HL-60 (cell line): ENCODE results near the gene PLA2G4D.

Experiments used
- GABPA ChIP-seq: IDR thresholded peaks from 2 replicates; pipeline ENCODE4 v1.6.1; 2012; ENCODE audit warnings: low read depth
- POLR2AphosphoS5 ChIP-seq: IDR thresholded peaks from 2 replicates; pipeline ENCODE4 v1.6.1; 2012; ENCODE audit warnings: low read depth
- SPI1 ChIP-seq: IDR thresholded peaks from 2 replicates; pipeline ENCODE4 v1.6.1; 2012; ENCODE audit warnings: low read depth, mild to moderate bottlenecking, borderline replicate concordance
- TF ChIP-seq, protein P1 (sequence below): IDR thresholded peaks from one replicate; pipeline ENCODE4 v1.5.1; 2011; ENCODE audit warnings: low read length, control low read depth, inconsistent platforms; ENCODE audit not compliant: insufficient read depth
- TF ChIP-seq, protein P2 (sequence below): IDR thresholded peaks from 2 replicates; pipeline ENCODE4 v1.6.1; 2012; ENCODE audit warnings: low read depth; ENCODE audit not compliant: insufficient replicate concordance

DNA sequence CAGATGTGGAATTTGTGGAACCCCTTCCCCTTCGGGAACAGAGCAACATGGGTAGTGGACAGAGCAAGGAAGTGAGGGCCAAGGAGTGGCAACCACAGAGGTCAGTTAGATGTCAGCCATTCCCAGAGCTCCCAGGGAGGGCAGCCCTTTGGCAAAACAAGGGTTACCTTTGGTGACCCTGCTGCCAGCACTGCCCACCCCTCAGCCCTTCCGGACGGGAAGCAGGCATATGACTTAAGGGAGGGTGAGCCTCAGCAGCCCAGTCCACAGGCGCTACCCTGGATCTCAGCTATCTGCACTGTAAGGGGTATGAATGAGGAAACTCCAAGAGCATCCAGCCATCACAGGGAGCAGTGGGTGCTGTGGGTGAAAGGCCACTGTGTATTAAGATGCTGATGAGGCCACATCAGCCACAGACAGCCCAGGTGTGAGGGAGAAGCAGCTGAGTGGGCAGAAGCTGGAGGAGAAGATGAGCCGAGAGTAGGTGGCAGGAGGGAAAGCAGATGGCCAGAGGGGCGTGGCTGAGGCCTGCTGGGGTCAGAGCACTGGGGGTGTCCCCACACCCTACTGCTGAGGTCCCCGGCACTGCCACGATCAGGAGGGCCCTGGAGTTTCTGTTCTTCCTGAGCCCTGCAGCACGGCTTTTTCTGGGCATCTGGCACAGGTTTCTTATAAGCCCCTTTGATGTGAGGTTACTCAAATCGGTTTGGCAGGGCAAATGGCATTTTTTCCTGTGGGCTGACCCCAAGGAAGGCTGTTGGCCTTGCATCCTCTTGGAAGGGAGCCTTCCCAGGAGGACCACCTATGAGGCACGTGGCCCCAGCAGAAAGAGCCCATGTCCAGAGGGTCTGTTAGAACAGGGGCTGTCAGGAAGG lies 6.2 kb downstream of the PLA2G4D start:
- TF ChIP-seq, protein P1, sequence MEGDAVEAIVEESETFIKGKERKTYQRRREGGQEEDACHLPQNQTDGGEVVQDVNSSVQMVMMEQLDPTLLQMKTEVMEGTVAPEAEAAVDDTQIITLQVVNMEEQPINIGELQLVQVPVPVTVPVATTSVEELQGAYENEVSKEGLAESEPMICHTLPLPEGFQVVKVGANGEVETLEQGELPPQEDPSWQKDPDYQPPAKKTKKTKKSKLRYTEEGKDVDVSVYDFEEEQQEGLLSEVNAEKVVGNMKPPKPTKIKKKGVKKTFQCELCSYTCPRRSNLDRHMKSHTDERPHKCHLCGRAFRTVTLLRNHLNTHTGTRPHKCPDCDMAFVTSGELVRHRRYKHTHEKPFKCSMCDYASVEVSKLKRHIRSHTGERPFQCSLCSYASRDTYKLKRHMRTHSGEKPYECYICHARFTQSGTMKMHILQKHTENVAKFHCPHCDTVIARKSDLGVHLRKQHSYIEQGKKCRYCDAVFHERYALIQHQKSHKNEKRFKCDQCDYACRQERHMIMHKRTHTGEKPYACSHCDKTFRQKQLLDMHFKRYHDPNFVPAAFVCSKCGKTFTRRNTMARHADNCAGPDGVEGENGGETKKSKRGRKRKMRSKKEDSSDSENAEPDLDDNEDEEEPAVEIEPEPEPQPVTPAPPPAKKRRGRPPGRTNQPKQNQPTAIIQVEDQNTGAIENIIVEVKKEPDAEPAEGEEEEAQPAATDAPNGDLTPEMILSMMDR = no peak
- TF ChIP-seq POLR2AphosphoS5 = no peak
- no peak for TF ChIP-seq GABPA
- TF ChIP-seq, protein P2, sequence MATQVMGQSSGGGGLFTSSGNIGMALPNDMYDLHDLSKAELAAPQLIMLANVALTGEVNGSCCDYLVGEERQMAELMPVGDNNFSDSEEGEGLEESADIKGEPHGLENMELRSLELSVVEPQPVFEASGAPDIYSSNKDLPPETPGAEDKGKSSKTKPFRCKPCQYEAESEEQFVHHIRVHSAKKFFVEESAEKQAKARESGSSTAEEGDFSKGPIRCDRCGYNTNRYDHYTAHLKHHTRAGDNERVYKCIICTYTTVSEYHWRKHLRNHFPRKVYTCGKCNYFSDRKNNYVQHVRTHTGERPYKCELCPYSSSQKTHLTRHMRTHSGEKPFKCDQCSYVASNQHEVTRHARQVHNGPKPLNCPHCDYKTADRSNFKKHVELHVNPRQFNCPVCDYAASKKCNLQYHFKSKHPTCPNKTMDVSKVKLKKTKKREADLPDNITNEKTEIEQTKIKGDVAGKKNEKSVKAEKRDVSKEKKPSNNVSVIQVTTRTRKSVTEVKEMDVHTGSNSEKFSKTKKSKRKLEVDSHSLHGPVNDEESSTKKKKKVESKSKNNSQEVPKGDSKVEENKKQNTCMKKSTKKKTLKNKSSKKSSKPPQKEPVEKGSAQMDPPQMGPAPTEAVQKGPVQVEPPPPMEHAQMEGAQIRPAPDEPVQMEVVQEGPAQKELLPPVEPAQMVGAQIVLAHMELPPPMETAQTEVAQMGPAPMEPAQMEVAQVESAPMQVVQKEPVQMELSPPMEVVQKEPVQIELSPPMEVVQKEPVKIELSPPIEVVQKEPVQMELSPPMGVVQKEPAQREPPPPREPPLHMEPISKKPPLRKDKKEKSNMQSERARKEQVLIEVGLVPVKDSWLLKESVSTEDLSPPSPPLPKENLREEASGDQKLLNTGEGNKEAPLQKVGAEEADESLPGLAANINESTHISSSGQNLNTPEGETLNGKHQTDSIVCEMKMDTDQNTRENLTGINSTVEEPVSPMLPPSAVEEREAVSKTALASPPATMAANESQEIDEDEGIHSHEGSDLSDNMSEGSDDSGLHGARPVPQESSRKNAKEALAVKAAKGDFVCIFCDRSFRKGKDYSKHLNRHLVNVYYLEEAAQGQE = no peak
- TF ChIP-seq SPI1 = no peak
